Measurements from ENCODE around the gene PTPRK. TPM values are rescaled to one million over a fixed set of nuclear protein-coding genes. Genes with fewer than 3 reads are reported as not detected.

Gene PTPRK
- total and polyA plus RNA-seq, 2 donors (not counting 1 experiment from before 2014, with no cell fraction given): 16.2 to 18.7 TPM

DNA sequence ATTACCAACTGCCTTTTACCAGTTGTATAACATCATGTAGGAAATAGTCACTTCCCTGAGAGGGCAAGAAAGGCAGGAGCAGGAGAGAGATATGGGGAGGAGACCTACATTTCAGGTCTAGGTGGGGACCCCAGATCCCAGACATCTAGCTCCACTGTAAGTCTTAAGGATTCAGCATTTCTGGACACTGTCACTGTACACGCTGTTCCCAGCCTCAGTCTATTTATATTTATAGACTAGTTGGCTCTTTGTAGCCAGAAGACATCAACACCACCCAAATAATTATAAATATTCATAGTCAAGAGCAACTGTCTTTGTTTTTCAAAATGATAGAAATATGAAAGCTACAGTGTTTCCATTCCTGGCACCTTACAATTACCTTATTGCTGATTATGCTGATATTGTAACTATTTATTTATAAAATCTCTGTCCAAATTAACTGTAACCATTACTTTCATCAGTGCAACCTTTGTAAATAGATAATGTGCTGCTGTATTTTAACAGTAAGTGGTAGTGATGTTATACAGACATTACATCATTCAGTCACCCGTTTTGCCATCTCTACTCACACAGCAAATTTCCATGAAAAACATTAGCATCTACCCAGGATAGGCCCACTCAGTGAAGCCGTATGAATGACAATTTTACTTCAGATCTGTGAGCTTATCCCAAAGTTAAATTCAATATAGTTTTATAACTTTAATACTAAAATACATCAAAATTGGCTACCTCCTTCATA is 162.8 kb downstream of the PTPRK start:
- intact Hi-C loops (cut with micrococcal nuclease): no loop called here
- H3K4me2 ChIP-seq (replicated peaks; ENCODE audit: low read depth, low read length, poor library complexity, severe bottlenecking): no peak overlapping the region
- no peaks in the 10 kb centered on the region for H3K9me3 Mint-ChIP-seq (ENCODE audit: insufficient read depth)
- no peak overlapping the region for H3K27ac ChIP-seq (ENCODE audit: low read length in 2 of 2)
- H3K4me1 ChIP-seq (ENCODE audit: control insufficient read depth in 2 of 2, insufficient read depth in 2 of 2, low read length in 2 of 2): no peaks in the 10 kb centered on the region
- H4K20me1 ChIP-seq (ENCODE audit: control insufficient read depth, insufficient read depth, low read length, poor library complexity, severe bottlenecking): no peaks in the 10 kb centered on the region
- no peak overlapping the region for H3K4me3 ChIP-seq (ENCODE audit: control extremely low read depth in 1 of 5, extremely low read depth in 1 of 5, insufficient read depth in 1 of 5, low read depth in 2 of 5, low read length in 4 of 5)
- no peaks in the 10 kb centered on the region for H3K9me3 ChIP-seq (ENCODE audit: control extremely low read depth in 1 of 3, control insufficient read depth in 2 of 3, insufficient read depth in 1 of 3, low read length in 2 of 3)
- ATAC-seq (ENCODE audit: low read depth) (no peak), DNase-seq (no peak)
- ChIA-PET CTCF (no interaction called here), POLR2A (no interaction called here)
- TF ChIP-seq EZH2 (IDR thresholded peaks at IDR 0.05; ENCODE audit: borderline replicate concordance, insufficient read depth, low read depth, low read length, poor library complexity, severe bottlenecking): no peak
- TF ChIP-seq, protein P1, sequence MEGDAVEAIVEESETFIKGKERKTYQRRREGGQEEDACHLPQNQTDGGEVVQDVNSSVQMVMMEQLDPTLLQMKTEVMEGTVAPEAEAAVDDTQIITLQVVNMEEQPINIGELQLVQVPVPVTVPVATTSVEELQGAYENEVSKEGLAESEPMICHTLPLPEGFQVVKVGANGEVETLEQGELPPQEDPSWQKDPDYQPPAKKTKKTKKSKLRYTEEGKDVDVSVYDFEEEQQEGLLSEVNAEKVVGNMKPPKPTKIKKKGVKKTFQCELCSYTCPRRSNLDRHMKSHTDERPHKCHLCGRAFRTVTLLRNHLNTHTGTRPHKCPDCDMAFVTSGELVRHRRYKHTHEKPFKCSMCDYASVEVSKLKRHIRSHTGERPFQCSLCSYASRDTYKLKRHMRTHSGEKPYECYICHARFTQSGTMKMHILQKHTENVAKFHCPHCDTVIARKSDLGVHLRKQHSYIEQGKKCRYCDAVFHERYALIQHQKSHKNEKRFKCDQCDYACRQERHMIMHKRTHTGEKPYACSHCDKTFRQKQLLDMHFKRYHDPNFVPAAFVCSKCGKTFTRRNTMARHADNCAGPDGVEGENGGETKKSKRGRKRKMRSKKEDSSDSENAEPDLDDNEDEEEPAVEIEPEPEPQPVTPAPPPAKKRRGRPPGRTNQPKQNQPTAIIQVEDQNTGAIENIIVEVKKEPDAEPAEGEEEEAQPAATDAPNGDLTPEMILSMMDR (IDR thresholded peaks at IDR 0.05): no peak
- no CpG with 5 or more reads among the region's 3 CpGs for WGBS (ENCODE audit: insufficient coverage)
- H3K9ac ChIP-seq (ENCODE audit: low read length): no peak overlapping the region
- no peak overlapping the region for H3K4me3 Mint-ChIP-seq
- H3K4me1 Mint-ChIP-seq: no peaks in the 10 kb centered on the region
- H3K36me3 ChIP-seq (replicated peaks in 1 of 2; ENCODE audit: control extremely low read depth in 1 of 2, control insufficient read depth in 1 of 2, extremely low read depth in 1 of 2, insufficient read depth in 2 of 2, low read length in 1 of 2): no peaks in the 10 kb centered on the region
- H3K27me3 ChIP-seq (replicated peaks in 1 of 4; ENCODE audit: control extremely low read depth in 1 of 4, control insufficient read depth in 3 of 4, insufficient read depth in 4 of 4, low read length in 3 of 4): no peaks in the 10 kb centered on the region
- H3K79me2 ChIP-seq (ENCODE audit: control insufficient read depth, insufficient read depth, low read length): no peaks in the 10 kb centered on the region
- H2AFZ ChIP-seq (ENCODE audit: insufficient read depth, low read depth, low read length, poor library complexity, severe bottlenecking): no peak overlapping the region
- H3K27me3 Mint-ChIP-seq: no peaks in the 10 kb centered on the region
- H3K27ac Mint-ChIP-seq: no peak overlapping the region

DNA sequence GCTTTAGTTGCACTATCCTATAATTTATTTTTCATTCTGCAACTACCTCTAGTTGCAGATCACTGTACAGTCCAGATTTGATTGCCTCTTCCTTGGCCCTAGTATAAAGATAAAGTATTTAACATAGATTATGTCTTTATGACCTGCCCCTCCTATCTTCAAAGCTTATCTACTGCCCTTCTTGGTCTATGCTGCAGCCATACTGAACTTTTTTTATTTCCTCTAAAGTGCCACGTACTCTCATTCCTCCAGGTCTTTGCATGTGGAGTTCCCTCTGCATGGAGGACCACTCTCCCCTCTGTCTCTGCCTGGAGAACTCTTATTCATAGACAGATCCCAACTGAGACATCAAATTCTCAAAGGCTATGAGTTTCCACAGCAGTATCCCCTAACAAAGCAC is 168.0 kb downstream of the PTPRK start:
- ATAC-seq (ENCODE audit: low read depth): no peak
- DNase-seq: no peak
- peaks cover 2% of the 10 kb centered on the region for H3K27me3 Mint-ChIP-seq
- Histone ChIP-seq H3K4me1 (ENCODE audit: control insufficient read depth in 2 of 2, insufficient read depth in 2 of 2, low read length in 2 of 2) (no peaks in the 10 kb centered on the region), H3K27me3 (replicated peaks in 1 of 4; ENCODE audit: control extremely low read depth in 1 of 4, control insufficient read depth in 3 of 4, insufficient read depth in 4 of 4, low read length in 3 of 4) (no peaks in the 10 kb centered on the region), H3K9ac (ENCODE audit: low read length) (no peak overlapping the region), H2AFZ (ENCODE audit: insufficient read depth, low read depth, low read length, poor library complexity, severe bottlenecking) (no peak overlapping the region), H3K4me3 (ENCODE audit: control extremely low read depth in 1 of 5, extremely low read depth in 1 of 5, insufficient read depth in 1 of 5, low read depth in 2 of 5, low read length in 4 of 5) (no peak overlapping the region), H4K20me1 (ENCODE audit: control insufficient read depth, insufficient read depth, low read length, poor library complexity, severe bottlenecking) (no peaks in the 10 kb centered on the region), H3K4me2 (replicated peaks; ENCODE audit: low read depth, low read length, poor library complexity, severe bottlenecking) (no peak overlapping the region), H3K9me3 (ENCODE audit: control extremely low read depth in 1 of 3, control insufficient read depth in 2 of 3, insufficient read depth in 1 of 3, low read length in 2 of 3) (no peaks in the 10 kb centered on the region), H3K36me3 (replicated peaks in 1 of 2; ENCODE audit: control extremely low read depth in 1 of 2, control insufficient read depth in 1 of 2, extremely low read depth in 1 of 2, insufficient read depth in 2 of 2, low read length in 1 of 2) (no peaks in the 10 kb centered on the region), H3K27ac (ENCODE audit: low read length in 2 of 2) (no peak overlapping the region), H3K79me2 (ENCODE audit: control insufficient read depth, insufficient read depth, low read length) (no peaks in the 10 kb centered on the region)
- intact Hi-C loops (cut with micrococcal nuclease): no loop called here
- no peak overlapping the region for H3K4me3 Mint-ChIP-seq
- 82% methylated on average over 1 of the region's 1 CpG for WGBS (ENCODE audit: insufficient coverage)
- no peaks in the 10 kb centered on the region for H3K4me1 Mint-ChIP-seq
- POLR2A ChIA-PET: no interaction called here
- no peak for TF ChIP-seq EZH2 (IDR thresholded peaks at IDR 0.05; ENCODE audit: borderline replicate concordance, insufficient read depth, low read depth, low read length, poor library complexity, severe bottlenecking)
- TF ChIP-seq, protein P1 (IDR thresholded peaks at IDR 0.05): no peak
- H3K27ac Mint-ChIP-seq: no peak overlapping the region
- H3K9me3 Mint-ChIP-seq (ENCODE audit: insufficient read depth): no peaks in the 10 kb centered on the region
- CTCF ChIA-PET: no interaction called here
